Suprapubic skin (tissue), 4 donors: Measurements from ENCODE around the gene RELL1. TPM values are rescaled to one million over a fixed set of nuclear protein-coding genes. Genes with fewer than 3 reads are reported as not detected.

Experiments used
- DNase-seq, 2 donors: peaks; one replicate each; pipeline ENCODE4 v3.0.0-alpha.2; 2019; ENCODE audit warnings: low spot score in 2 of 2
- H3K27ac ChIP-seq: fragments of 200-600 bp; sonication (generic); one replicate; pipeline ENCODE4 v1.5.1; 2019
- H3K27me3 ChIP-seq: fragments of 200-600 bp; sonication (generic); one replicate; pipeline ENCODE4 v1.5.1; 2019
- H3K36me3 ChIP-seq: fragments of 200-600 bp; sonication (generic); one replicate; pipeline ENCODE4 v1.5.1; 2019
- H3K4me1 ChIP-seq: fragments of 200-600 bp; sonication (generic); one replicate; pipeline ENCODE4 v1.5.1; 2019
- H3K4me3 ChIP-seq: fragments of 200-600 bp; sonication (generic); one replicate; pipeline ENCODE4 v1.5.1; 2019; ENCODE audit warnings: mild to moderate bottlenecking
- H3K9me3 ChIP-seq: fragments of 200-600 bp; sonication (generic); one replicate; pipeline ENCODE4 v1.5.1; 2019
- CTCF ChIP-seq, 2 donors: fragments of 200-600 bp in 1 of 2; fragments of 450-650 bp in 1 of 2; sonication (generic) in 1 of 2; IDR thresholded peaks; one replicate each; pipeline ENCODE4 v1.5.1; 2016 to 2019; ENCODE audit warnings: antibody characterized with exemption in 2 of 2, mild to moderate bottlenecking in 1 of 2, moderate library complexity in 1 of 2
- EP300 ChIP-seq: sonication (generic); formaldehyde crosslinking; IDR thresholded peaks from one replicate; pipeline ENCODE4 v1.6.1; 2017; ENCODE audit warnings: antibody characterized with exemption
- POLR2A ChIP-seq, 2 donors: fragments of 450-650 bp; IDR thresholded peaks; one replicate each; pipeline ENCODE4 v1.6.1; 2017; ENCODE audit warnings: antibody characterized with exemption in 2 of 2, mild to moderate bottlenecking in 2 of 2, moderate library complexity in 2 of 2
- POLR2AphosphoS5 ChIP-seq, 3 donors: sonication (generic); formaldehyde crosslinking; IDR thresholded peaks; one replicate each; pipeline ENCODE4 v1.6.1; 2017; ENCODE audit warnings: antibody characterized with exemption in 3 of 3
- WGBS: methylation state at CpG from one replicate; pipeline ENCODE4 v1.1.5; 2018; 5-methylcytosine and 5-hydroxymethylcytosine counted together
- total RNA-seq, 4 donors: library from RNA; depleted of rRNA; stranded (reverse); fragments of >200 nt; gene quantifications; one replicate each; pipeline ENCODE4 v1.1.0, GENCODE V29; 2016

Gene RELL1
- total RNA-seq, 4 donors from 2014 or later = 56.6 to 88.2 (median 66.7) TPM

- H3K27ac ChIP-seq = no peak overlapping the region
- TF ChIP-seq CTCF (IDR thresholded peaks at IDR 0.05) (no peak), POLR2A (IDR thresholded peaks at IDR 0.05) (no peak), EP300 (no peak), POLR2AphosphoS5 (IDR thresholded peaks at IDR 0.05) (no peak)
- no peaks in the 10 kb centered on the region for H3K27me3 ChIP-seq
- no peaks in the 10 kb centered on the region for H3K36me3 ChIP-seq
- H3K4me3 ChIP-seq = no peak overlapping the region
- DNase-seq = no peak
- no peaks in the 10 kb centered on the region for H3K9me3 ChIP-seq
- peaks cover 2% of the 10 kb centered on the region for H3K4me1 ChIP-seq
- 96% methylated on average over 4 of the region's 5 CpGs for WGBS
Measured at GRCh38 chr4:37693450-37694190, 7.4 kb upstream of the RELL1 start.

GRCh38 chr4:37693030-37693429 lies 6.9 kb upstream of the RELL1 start:
- no peak for TF ChIP-seq POLR2A (IDR thresholded peaks at IDR 0.05)
- TF ChIP-seq POLR2AphosphoS5 (IDR thresholded peaks at IDR 0.05) = no peak
- TF ChIP-seq CTCF (IDR thresholded peaks at IDR 0.05) = no peak
- no peak for TF ChIP-seq EP300
- no peak for DNase-seq
- Histone ChIP-seq H3K9me3 (no peaks in the 10 kb centered on the region), H3K36me3 (no peaks in the 10 kb centered on the region), H3K4me3 (no peak overlapping the region), H3K27ac (no peak overlapping the region), H3K4me1 (peaks cover 2% of the 10 kb centered on the region), H3K27me3 (no peaks in the 10 kb centered on the region)
- 97% methylated on average over 2 of the region's 2 CpGs for WGBS

GRCh38 chr4:37690976-37691375 lies 4.8 kb upstream of the RELL1 start:
- H3K4me3 ChIP-seq = no peak overlapping the region
- 92% methylated on average over 3 of the region's 3 CpGs for WGBS

GRCh38 chr4:37689353-37690095 lies 3.3 kb upstream of the RELL1 start:
- 87% methylated on average over 1 of the region's 1 CpG for WGBS
- H3K27ac ChIP-seq = no peak overlapping the region
- H3K36me3 ChIP-seq = no peaks in the 10 kb centered on the region
- H3K9me3 ChIP-seq = no peaks in the 10 kb centered on the region
- peaks cover 15% of the 10 kb centered on the region for H3K4me1 ChIP-seq
- H3K4me3 ChIP-seq = no peak overlapping the region
- no peak for DNase-seq
- H3K27me3 ChIP-seq = no peaks in the 10 kb centered on the region
- no peak for TF ChIP-seq POLR2A (IDR thresholded peaks at IDR 0.05)
- no peak for TF ChIP-seq POLR2AphosphoS5 (IDR thresholded peaks at IDR 0.05)
- no peak for TF ChIP-seq EP300
- no peak for TF ChIP-seq CTCF (IDR thresholded peaks at IDR 0.05)

More at GRCh38 chr4:37690976-37691375, 4.8 kb upstream of the RELL1 start:
- H3K9me3 ChIP-seq = no peaks in the 10 kb centered on the region
- TF ChIP-seq EP300 = no peak
- no peak for TF ChIP-seq POLR2AphosphoS5 (IDR thresholded peaks at IDR 0.05)
- TF ChIP-seq CTCF (IDR thresholded peaks at IDR 0.05) = no peak
- no peak for TF ChIP-seq POLR2A (IDR thresholded peaks at IDR 0.05)
- peaks cover 7% of the 10 kb centered on the region for H3K4me1 ChIP-seq
- no peak overlapping the region for H3K27ac ChIP-seq
- no peaks in the 10 kb centered on the region for H3K27me3 ChIP-seq
- no peaks in the 10 kb centered on the region for H3K36me3 ChIP-seq
- DNase-seq = no peak

GRCh38 chr4:37687681-37688080 lies 1.5 kb upstream of the RELL1 start:
- no peak for DNase-seq
- no peak overlapping the region for H3K27ac ChIP-seq
- no peaks in the 10 kb centered on the region for H3K27me3 ChIP-seq
- H3K36me3 ChIP-seq = no peaks in the 10 kb centered on the region
- TF ChIP-seq POLR2AphosphoS5 (IDR thresholded peaks at IDR 0.05) = no peak
- no peak for TF ChIP-seq POLR2A (IDR thresholded peaks at IDR 0.05)
- TF ChIP-seq EP300 = no peak
- TF ChIP-seq CTCF (IDR thresholded peaks at IDR 0.05) = no peak
- peaks cover 31% of the 10 kb centered on the region for H3K4me1 ChIP-seq
- H3K4me3 ChIP-seq = no peak overlapping the region
- no peaks in the 10 kb centered on the region for H3K9me3 ChIP-seq
- WGBS = 99% methylated on average over 9 of the region's 9 CpGs
